GM21786 (cell line): ENCODE data around the gene PSTPIP1.
"Not testable (repeated sequence)": the region's sequence is repeated elsewhere in the genome, so short reads cannot be mapped to it uniquely, and the experiment has no call there.

Experiments
- ATAC-seq: cut with Tn5 transposase; IDR thresholded peaks from one replicate; pipeline ENCODE4 v1.9.1; 2021; ENCODE audit not compliant: unreplicated experiment

Gene PSTPIP1

DNA sequence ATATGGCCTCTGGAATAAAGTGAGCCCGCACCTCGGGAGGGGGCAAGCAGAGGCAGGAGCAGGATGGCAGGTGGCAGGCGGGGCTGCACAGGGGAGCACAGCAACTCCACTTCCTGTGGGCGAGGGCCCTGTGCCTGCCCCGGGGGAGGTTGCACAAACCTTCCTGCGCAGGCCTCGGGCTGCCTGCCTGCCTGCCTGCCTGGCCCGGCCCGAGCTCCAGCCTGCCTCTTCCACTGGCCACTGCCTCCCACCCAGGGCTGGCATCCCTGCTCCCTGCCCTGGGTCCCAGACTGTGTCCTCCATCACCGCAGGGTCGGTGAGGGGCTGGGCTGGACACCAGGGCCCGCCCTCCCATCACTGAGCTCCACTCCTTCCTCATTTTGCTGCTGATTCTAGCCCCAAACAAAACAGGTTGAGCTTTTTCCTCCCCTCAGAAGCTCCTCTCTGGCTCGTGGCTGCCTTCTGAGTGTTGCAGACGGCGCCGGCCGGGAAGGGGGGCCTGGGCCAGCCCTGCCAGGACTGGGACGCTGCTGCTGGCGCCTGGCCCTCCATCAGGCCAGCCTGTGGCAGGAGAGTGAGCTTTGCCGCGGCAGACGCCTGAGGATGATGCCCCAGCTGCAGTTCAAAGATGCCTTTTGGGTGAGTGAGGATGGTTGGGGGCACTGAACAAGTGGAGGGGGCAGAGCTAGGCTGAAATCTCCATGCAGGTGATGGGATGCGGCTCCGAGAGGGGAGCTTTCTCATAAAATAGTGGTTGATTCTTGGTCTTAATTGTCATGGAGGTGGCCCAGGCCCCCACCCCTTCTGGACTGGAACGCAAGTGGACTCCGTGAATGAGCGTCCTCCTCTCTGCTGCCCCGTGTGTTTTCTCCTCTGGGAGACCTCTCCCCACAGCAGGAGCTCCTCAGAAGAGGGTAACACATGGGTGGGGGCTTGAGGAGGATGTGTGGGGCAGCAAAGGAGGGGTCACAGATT, at the start of gene PSTPIP1:
TSS of gene PSTPIP1 (plus strand) at position 156 of the 975 bp plus-strand sequence. CDS start at position 604, 448 bp downstream.
- no peak for ATAC-seq

DNA sequence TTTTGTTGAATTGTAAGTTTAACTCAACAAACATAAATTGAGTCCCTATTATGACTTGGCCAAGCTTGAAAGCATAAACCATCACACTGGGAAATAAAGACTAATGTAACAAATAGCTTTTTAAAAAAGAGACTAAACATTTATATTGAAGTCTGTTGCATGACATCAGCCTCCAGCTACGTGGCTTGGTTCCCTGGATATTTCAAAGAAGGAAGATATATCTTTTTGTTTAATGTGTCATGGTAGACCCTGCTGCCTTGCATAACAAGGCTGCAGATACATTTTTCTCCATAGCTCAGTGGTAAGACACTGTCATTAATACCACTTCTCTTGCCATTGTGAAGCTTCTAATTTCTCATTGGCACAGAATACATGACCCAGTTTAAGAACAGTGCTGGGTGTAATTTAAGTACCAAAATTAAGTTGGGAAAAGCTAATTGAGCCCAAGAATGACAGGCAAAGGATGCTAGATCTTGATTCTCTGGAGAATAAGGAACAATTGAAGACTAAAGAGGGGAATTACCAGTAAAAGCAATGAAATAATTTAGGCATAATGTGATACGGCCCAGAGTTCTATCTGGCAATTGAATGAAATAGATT, 49.3 kb upstream of the PSTPIP1 start:
- ATAC-seq: no peak

DNA sequence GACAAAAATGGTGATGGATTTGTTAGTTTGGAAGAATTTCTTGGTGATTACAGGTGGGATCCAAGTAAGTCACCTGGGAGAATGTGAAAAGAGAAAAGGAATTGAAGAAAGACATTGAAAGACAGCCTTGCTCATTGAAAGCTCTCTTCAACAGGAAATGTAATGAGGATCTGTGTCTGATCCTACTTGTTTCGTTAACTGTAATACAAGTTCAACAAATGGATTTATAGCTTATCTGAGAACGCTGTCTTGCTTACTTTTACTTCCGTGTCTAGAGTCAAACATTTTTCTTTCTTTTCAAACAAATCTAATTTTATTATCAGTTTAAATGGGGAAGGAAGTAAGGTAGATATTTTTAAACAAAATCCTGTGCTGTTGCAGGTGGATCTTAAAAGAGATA, 47.5 kb upstream of the PSTPIP1 start:
- ATAC-seq: no peak

DNA sequence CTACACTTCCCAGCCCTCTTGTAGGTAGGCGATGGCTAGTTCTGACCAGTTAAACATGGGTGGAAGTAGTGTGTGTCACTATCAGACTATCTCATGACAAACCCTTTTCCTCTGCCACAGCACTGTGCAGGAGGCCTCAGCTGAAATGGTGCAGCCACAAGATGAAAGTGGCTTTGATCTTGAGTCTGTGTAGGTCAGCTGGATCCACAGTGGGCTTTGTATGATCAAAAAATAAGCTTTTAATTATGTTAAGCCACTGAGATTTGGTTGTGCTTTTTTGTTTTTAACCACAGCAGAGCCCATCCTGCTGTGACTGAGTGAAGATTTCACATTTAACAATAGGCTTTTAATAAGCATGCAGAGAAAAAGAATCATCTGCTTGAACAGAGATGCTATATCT, 43.7 kb upstream of the PSTPIP1 start:
- no peak for ATAC-seq

DNA sequence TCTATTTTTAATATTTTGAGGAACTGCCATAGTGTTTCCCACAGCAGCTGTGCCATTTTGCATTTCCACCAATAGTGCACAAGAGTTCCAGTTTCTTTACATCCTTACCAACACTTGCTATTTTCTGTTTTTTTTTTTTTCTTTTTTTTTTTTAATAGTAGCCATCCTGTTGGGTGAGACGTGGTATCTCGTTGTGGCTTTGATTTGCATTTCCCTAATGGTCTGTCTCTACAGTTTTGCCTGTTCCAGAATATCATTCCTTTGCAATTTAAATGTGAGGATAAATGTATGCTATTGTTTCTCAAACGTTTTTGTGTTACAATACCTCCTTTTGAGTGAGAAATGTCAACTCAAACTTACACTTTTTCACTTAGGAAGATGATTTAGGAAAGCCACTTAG, 41.0 kb upstream of the PSTPIP1 start:
- no peak for ATAC-seq

DNA sequence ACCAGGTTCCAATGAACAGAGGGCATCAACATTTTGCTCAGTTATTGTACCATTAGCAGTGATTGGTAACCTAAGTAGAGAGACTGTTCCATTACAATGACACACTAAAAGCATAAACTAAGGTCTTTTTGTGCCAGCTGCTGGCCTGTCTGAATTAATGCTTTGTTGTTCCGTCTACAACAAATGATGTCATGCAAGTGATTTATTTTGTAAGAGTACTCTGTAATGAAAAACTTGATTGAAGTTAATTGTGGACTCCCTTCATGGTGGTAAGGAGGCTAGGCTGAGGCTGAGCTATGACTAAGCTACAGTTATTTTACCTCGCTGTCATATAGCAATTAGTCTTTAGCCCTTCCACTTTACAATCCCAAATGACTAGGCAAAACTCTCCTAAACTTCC, 40.2 kb upstream of the PSTPIP1 start:
- no peak for ATAC-seq

DNA sequence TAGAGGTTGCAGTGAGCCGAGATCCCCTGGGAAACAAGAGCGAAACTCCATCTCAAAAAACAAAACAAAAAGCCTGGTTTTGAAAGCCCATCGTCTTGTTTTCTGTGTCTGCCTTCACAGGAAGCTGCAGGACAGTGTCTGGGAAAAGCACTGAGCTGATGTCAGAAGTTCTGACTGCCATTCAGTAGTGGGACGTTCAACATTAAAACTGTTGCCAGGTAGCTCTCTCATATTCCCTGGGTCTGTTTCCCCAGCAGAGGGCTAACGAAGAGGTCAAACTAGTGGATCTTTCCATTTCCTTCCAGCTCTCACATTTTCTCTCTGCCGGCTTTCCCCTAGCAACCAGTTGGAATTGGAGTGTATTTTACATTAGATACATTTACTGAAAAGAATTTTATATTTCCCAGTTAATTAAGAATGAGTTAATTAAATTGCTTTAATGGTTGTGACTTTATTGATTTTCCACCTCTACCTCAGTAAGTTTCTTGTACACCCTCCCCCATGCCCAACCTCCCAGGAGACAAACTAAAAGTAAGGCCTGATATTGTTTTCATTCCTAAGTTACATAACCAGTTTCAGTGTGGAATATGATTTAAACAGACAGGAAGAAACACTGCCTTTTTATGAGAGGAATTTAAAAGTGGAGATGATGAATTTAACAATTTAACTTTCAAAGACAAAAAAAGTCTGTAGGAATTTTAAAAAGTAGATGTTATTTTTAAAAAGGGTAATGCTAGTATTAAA, 33.5 kb upstream of the PSTPIP1 start:
- no peak for ATAC-seq

DNA sequence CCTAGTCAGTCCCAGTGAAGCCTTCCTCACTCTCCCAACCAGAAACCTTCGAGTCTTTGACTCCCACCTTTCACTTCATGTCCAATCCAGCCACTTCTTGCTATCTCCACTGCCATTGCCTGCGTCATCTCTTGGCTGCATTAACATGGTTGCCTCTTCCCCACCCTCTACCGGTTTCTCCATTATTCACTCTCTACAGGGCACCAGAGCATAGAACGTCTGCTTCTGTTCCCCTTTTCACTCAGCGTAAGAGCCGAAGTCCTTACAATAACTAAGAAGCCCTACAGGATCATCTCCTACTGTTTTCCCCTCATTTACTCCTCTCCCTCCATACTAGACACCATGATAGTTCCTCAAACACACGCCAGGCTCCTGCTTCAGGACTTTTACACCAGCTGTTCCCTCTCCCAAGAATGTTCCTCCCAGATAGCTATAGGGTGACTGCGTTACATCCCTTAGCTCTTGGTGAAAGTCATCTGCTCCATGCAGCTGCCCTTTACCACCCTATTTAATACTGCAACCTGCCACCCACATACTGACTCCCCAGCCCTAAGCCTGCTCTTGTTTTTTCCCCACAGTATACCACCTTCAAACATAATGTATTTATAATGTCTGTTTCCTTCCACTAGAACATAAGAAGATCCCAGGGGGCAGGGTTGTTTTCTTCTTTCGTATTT, 32.5 kb upstream of the PSTPIP1 start:
- ATAC-seq: no peak

DNA sequence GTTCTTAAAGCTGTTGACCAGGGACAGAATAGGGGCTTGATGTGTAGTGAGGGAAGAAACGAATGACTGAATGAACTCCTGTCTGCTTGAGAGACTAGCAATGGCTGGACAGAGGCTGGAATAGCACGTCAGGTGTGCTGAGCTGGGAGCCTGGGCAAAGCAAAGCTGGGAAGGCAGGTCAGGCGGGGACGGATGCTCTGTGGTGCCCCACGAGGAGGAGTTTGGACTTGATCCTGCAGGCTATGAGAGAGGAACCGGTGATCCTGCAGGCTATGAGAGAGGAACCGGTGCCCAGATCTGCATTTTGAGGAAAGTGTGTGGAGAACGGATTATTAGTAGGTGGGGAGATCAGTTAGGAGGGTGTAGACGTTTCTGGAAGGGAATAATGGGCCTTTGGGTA, 31.3 kb upstream of the PSTPIP1 start:
- no peak for ATAC-seq

DNA sequence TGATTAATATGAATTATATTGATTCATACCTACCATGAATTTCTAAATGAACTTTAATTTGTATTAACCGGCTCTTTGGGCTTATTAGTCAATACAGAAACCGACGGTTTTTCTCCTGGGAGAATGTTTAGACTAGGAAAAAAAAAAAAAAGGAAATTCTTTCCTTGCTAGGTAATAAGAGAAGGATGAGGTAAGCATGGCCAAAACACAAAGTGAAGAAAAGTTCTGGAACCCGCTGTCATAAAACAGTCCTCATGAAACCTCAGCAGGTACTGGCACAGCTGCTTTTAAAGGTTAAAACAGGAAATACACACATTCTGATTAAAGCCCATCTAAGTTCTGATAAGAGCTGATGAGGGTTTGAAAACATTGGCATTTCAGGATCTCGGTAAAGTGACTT, 30.8 kb upstream of the PSTPIP1 start:
- no peak for ATAC-seq

DNA sequence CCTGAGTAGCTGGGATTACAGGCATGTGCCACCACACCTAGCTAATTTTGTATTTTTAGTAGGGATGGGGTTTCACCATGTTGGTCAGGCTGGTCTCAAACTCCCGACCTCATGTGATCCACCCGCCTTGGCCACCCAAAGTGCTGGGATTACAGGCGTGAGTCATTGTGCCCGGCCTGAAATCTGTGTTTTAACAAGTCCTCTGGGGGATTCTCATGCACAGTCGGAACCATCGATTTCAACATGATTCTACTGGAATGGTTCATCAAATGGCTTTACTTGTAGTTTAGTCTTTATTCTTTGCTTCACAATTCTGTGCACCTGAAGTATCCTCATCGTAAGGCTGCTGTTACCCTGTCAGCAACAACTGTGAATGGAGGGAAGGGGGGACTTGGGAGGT, 28.9 kb upstream of the PSTPIP1 start:
- not testable (repeated sequence) for ATAC-seq

DNA sequence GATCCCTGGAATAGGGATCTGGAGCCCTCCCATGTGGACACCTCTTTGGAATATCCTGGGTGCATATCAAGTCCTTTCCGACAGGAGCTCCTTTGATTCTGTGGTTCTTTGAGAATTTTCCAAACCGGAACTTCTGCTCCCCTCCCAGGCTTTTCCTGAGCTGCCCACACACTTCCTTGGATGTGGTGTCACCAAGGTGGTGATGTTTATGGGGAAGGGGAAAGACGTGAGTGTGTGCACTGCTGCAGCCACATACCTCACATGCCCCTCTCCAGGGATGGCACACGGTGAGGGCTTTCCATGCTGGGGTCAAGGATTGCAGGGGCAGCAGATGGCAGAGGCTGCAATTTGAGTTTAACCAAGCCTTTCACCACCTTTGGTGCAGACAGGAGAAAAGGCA, 27.9 kb upstream of the PSTPIP1 start:
- no peak for ATAC-seq

DNA sequence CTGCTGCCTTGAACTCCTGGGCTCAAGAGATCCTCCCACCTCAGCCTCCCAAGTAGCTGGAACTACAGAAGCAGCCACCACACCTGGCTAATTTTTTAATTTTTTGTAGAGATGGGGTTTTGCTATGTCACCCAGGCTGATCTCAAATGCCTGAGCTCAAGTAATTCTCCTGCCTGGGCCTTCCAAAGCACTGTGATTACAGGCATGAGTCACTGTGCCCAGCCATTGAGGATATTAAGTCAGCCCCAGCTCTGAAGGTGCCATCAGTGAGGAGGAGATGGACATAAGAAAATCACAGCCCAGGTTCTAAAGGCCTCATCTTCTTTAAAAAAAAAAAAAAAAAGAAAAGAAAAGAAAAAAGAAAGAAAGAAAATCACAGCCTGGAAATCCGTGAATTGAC, 26.6 kb upstream of the PSTPIP1 start:
- no peak for ATAC-seq

DNA sequence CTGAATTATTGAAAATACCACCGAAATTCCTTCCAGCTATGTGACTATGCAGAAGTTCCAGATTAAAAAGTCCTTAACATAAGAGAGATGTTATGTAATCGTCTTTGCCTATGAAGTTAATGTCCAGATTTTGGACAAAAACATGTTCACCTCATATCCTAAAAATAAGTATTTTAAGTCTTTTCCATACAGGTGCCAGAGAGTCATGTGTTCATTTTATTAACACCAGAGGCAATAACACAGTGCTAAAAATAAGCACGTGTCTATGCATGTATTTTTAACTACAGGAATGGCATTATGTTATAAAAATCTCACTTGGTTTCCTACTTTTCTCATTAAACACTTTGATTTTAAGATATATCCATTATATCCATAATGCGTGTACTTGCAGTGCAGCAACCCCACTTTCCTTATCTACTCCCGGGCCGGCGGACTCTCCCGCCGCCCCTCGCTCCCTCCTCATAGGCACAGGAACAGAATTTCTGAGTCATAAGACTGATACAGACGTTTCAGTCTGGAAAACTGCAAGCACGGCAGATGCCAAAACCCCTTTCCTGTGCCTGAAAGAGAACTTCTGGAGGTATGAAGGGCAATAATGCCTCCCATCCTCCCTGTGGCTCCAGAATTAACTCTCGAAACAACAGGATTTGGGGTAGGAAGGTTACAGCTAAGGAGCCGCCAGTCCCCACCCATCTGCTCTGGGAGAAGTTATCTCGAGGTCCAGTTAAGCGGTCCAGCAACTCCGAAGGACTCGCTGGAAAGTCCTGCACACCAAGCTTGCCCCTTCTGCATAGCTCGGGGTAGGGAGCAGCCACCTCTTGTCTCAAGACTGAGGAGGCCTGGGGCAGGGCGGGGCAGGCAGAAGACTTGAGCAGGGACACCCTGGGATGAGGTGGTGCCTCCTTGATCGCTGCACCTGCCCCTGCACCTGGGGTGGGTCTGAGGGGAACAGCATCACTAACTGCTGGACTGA, 22.3 kb upstream of the PSTPIP1 start:
- ATAC-seq: no peak

DNA sequence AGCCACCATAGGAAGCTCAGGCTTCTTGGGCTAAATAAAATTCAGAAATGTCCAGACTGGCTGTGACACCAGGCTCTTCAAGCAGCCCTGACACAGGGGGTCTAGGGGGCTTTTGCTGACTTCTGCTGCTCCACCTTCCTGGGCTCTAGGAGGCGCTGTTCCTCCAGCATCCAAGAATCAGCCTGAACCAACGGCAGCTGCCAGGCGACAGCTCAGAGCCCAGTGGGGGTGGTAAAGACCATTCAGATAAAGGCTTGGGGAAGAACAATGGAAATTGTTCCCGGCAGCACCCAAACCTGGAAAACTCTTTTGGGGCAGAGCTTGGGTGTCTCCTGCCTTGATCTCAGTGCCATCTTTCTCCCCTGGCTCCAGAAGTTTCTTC, 21.6 kb upstream of the PSTPIP1 start:
- ATAC-seq: no peak

DNA sequence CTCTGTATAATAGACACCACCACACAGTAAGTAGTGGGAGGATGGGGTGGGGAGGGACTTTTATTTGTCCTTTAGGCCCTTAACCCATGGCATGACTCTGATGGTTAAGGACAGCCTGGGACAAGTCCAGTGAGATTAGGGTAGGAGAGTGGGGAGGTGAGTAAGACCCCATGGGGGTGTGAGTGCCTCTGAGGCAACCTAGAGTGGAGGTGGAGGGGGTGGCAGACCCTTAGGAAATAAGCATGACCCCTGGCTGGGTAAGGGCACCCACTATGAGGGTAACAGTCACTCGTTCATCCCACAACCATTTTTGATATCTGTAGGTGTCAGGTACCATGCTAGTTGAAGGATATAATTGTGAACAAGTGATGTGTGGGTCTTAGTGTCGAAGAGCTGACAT, 21.0 kb upstream of the PSTPIP1 start:
- no peak for ATAC-seq

DNA sequence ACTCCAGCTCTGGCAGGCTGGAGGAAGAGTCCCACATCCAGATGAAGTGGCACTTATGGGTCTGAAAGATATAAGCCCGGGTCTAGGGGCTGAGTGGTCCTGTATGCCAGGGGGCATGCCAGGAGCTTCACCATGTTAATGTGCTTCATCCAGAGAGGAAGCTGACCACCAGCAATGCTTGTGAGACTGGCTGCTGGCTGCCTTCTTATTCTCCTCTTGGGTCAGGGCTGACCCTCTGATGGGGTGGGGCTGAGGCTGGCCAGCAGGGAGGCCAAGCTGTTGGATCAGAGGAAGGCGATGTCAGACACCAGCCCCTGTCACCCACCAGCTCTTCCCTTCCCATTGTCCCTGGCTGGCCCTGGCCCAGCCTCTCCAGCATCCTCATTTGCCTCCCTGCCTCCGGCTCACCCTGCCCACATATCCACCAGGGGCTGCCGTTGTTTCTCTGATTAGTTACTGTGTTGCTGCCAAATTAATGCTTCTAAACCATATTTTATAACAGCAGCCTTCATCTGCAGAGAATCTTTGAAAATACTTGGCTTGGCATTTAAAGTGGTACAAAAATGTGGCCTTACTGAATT, 20.4 kb upstream of the PSTPIP1 start:
- no peak for ATAC-seq

DNA sequence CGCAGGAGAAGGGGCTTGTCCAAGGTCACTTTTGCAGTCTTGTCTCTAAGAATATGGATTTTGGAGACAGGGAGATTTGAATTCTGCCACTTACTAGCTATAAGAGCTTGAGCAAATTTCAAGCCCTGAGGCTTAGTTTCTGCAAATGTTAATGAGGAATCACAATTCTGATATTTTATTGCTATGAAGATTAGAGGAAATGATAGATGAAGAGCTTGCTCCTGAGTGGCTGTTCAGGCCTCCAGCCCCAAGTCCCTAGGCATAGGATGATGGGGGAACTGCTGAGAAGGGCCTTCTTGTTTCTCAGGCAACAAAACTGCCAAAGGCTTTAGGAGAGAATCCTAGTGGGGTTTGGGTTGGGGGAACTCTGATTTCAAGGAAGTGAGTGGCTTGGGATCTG, 18.8 kb upstream of the PSTPIP1 start:
- ATAC-seq: no peak

DNA sequence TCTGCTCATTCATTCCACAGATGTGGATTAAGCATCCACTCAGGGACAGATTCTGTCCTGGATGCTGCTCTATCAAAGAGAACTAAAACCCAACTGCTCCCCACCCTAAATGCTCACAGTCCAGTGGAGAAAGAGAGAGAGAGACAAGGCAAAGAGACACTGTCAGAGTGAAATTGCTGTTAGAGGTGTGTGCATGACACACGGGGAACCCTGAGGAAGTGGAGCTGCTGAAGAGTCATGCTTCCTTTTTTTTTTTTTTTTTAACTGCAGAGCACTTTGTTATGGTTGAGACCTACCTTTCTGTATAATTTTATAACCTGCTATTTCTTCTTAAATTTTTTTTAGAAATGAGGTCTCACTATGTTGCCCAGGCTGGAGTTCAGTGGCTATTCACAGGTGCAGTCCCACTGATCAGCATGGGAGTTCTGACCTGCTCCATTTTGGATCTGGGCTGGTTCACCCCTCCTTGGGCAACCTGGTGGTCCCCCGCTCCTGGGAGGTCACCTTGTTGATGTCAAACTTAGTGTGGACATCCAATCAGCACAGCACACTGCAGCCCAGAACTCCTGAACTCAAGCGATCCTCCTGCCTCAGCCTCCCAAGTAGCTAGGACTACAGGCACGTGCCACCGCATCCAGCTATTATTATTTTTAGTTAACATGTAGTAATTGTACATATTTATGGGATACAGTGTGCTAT, 18.2 kb upstream of the PSTPIP1 start:
- no peak for ATAC-seq
